ENCODE data around the gene ZFP92.

ZFP92 gene

GRCh38 chrX:153441296-153441695 lies 30.0 kb downstream of the ZFP92 start:
- no peak for DNase-seq

GRCh38 chrX:153441981-153442380 lies 30.7 kb downstream of the ZFP92 start:
- DNase-seq, result no peak

- DNase-seq, result no peak
Observed at GRCh38 chrX:153442463-153442862, 31.2 kb downstream of the ZFP92 start.

- no peak for DNase-seq
Observed at GRCh38 chrX:153443476-153444332, 32.4 kb downstream of the ZFP92 start.

GRCh38 chrX:153444333-153445011 lies 33.2 kb downstream of the ZFP92 start:
- DNase-seq, result no peak

DNA sequence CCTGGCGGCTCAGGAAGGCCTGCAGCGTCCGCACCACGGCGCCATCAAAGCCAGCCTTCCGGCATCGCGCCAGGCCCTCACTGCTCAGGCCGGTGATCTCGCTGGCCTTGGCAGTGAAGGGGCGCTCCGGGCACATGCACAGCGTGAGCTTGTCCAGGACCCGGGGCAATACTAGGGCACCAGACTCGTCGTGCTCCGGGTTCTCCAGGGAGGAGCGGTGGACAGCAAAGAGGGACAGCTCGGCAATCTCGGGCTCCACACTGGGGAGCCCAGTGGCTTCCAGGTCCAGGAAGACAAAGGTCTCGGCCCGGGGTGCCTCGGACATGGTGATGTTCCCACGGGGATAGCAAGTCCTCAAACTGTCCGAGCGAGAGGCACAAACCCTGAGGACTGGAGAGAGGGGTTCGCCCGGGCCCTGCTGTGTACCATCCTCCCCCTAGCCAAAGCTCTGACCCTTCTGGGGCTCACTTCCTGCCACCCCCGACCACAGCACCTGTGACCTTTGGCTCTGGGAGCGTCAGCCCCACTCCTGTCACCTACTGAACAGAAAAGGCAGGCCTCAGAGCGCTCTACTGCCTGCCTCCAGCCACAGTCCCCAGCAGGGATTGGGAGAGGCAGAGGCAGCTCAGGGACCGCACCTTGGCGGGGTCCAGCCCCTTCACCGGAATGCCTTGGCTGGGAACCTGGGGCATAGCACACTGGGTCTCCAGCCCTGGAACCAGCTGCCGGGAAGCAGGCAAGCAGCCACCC lies 34.0 kb downstream of the ZFP92 start:
- DNase-seq, result no peak

DNA sequence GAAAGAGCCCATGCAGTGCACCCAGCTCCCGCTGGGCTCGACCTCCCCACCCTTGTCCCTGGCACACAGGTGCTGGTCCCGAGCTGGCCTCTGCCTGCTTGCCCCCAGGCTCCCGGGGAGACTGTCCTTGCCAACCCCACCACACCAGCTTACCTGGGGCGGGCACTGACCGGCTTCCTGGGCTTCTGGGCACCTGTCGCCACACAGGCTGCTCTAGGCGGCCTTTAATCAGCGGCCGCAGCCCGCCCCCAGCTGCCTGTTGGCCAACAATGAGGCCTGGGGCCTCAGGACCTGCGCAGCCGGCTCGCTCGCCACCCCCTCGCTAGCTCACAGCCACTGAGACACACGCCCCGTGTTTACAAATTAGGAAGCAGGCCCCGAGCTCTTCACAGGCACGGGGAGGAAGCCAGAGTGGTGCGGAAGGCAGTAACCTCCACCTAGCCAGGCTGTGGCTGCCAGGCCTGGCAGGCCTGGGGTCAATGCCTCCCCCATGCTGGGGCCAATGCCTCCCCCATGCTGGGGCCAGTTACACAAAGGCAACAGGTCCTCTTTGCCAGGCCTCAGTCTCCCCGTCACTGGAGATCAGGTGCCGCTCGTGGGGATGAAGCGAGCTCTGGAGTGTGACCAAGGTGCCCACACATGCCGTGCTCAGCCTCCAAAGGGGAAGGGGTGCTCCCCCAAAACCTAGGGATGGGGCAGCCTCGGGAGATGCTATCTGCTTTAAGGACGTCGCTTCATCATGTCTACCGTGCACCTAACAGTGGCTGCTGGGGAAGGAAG lies 34.8 kb downstream of the ZFP92 start, which contains the start of gene TREX2:
TSS of gene TREX2 (minus strand) at position 201 of the 780 bp plus-strand sequence. CDS start 626 bp downstream, outside the sequence.
- no peak for DNase-seq

GRCh38 chrX:153446636-153446936 lies 35.3 kb downstream of the ZFP92 start:
- DNase-seq, result no peak

DNA sequence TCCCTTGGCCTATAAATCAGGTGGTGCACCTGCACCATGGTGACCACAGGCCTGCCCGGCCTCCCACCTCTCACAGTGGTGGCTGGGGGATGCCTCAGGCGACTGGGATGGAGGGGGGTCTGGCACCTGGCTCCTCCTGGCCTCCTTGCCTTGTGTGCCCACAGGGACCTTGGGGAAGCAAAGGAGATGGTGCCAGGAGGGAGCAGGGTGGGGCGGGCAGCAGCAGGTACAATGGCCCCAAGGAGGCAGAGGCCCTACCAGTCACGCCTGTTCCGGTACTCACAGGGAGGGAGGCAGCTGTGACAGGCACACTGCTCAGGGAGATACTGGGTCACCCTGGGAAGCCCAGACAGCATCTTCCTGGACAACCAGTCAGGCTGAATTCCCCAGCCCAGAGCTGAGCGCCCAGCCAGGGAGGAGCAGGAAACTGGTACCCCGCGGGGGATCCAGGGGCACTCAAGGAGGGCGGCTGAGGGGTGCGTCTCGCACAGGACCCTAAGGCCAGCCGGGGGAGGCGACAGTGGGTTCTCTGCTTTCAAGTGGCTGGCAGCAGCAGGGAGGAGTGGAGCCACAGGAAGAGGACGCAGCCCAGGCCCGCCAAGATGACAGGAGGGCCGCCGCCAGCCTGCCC lies 35.8 kb downstream of the ZFP92 start:
- DNase-seq, result no peak

GRCh38 chrX:153447581-153447960 lies 36.3 kb downstream of the ZFP92 start:
- DNase-seq, result no peak

DNA sequence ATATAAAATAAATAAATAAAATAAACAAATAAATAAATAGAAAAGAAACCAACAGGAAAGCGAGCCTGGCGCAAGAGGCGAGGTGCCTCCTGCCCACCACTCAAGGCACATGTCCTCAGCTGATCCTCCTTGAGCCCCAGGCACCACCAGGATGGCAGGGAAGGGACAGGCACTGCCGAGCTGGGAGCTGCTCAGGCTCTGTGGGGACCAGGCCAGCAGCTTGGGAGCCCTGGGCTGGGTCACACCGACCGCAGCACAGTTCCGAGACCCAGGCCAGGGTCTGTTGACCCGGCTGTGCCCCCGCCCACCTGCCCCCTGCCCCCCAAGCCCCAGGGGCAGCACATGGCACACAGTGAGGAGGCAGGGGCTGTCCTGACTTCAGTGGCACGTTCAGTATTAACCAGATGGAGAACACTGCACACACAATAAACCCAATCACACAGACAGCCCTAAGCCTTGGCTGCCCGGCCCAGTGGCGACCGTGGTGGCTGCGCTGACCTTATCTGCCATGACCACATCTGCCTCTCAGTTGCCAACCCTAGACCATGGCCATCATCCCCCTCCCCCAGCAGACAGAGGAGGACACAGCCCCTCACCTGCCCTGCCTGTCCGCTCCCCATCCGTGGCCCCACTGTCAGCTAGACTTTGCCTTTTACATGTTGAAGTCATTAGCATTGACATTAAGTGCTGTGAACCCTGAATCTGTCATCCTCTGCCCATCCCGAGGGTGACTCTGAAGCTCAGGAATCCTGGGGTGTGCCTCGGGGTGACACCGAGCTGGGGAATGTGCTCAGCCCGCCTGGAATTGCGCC lies 37.5 kb downstream of the ZFP92 start:
- no peak for DNase-seq

DNA sequence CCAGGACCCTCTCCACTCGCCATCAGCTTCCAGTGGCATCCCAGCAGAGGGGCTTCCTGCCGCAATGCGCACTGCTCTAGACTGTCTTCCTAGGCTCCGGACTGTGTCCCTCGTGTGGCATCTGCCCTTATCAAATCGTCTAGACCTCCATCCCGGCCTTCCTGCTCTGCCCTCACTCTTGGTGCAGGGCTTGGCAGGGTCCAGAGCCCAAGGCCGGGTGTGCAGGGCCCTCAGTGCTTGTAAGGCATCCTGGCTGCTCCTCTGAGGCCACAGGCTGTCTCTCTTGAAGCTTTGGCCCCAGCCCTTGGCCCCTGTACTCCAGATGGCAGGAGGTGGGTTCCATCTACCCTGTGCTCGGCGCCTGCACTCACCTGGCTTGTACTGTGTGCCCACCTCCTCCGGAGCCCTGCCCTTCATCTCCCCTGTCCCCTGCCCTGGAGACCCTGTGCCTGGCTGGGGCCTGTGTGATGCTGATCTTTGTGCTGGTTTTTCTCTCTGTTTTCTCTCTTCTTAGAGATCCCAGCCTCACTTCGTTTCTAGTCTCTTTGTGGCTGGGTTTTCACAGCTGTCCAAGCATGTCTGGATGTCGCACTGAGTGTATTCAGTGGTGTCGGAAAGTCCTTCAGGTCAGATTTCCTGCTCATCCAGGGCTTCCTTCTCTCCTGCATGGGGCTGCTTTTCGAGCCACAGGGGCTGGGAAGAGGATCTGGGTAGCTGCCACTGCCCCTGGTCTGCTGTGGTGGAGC lies 38.3 kb downstream of the ZFP92 start:
- DNase-seq, result no peak

- DNase-seq, result no peak
Observed at GRCh38 chrX:153450114-153450948, 39.1 kb downstream of the ZFP92 start.

DNA sequence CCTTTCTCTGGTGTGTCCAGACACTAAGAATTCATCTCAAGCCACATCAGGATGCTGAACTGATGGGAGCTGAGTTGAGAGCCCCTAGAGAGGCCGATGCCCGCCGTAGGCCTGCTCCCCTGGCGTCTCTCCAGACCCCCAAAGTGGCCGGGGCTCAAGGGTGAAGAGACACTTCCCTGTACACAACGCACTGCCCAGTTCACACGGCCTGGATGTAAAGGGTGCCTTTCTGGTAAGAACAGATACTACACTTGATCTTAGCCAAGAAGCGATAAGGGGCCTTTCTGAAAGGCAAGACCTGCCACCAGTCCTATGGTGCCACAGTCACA lies 39.6 kb downstream of the ZFP92 start:
- no peak for DNase-seq

DNA sequence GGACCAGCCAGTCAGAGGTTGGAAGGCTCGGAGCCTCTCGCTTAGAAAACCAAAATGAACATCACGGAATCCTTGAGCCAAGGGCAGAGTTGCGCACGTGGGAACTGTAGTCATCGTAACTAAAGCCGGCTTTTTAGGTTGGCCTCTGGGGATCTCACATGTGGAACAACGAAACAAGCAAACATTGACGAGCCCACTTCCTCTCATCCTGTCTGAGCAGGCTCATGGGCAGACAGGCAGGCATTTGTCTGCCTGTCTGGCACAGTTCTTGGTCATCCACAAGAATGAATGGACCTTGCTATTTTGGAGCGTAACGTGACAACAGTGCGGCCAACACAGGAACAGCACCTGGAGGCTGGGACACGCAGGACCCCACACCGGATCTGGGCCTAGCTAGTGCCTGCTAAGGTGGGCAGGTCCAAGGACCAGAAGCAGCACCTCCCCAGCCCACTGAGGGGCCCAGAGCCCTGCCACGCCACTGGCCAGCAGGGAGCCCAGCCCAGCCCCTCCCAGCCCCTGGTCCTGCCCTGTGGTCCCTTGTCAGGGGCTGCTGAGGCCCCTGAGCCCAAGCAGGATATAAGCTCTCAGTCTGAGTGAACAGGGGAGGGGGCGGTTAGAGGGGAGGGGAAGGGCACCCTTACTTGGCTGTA lies 43.8 kb downstream of the ZFP92 start:
- no peak for DNase-seq

DNA sequence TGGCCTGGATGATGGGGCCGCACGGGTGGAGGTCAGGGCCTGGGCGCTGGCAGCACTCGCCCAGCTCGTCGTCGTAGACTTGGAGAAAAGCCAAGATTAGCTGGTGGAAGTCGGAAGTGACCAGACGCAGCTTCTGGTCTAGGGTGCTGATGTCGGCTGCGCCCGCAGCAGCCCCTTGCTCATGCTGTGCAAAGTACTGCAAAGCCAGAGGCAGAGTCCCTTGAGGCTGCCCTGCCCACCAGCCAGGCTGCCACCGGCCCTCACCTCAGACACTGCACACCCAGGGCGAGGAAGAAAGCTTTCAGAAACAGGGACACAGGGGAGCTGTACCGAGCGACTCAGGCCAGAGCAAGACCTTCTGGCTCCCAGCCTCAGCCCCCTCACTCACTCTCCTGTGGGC lies 44.3 kb downstream of the ZFP92 start:
- no peak for DNase-seq

DNA sequence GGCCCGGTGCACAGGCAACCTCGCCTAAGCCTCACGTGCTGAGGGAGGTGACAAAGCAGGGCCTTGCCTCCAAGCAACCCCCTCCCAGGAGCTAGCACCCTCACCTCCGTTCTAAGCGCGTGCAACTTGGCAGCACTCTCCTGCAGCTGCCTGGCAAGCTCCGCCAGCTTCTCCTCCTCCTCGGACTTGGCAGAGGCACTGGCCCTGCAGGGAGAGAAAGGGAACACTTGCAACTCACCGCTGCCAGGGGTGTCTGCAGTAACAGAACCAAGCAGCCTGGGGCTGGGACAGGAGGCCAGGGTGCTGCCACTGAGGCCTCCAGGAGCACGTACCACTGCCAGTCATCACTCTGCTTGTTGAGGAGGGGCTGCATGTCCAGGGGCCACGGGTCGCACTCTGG lies 44.9 kb downstream of the ZFP92 start:
- DNase-seq, result no peak

DNA sequence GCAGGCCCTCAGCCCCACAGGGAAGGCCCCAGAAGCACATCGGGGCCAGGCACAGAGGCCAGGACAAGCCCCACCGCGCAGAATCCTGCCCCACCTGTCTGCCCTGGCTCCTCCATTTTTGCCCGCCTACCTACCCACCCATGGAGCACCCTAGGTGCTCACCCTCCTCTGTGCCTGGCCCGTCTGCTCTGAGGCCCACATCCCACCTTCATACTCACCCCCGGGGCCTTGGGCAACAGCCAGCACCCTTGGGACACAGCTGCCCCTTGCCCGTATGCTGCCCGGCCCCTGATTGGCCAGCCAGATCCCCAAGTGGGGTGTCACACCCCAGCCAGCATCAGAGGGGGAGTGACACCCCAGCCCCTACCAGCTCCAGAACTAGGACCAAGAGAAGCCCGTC lies 45.4 kb downstream of the ZFP92 start:
- no peak for DNase-seq

GRCh38 chrX:153457136-153457825 lies 46.0 kb downstream of the ZFP92 start:
- DNase-seq, result no peak
